ENCODE measurements around the gene SMPD3.

SMPD3 gene

DNA sequence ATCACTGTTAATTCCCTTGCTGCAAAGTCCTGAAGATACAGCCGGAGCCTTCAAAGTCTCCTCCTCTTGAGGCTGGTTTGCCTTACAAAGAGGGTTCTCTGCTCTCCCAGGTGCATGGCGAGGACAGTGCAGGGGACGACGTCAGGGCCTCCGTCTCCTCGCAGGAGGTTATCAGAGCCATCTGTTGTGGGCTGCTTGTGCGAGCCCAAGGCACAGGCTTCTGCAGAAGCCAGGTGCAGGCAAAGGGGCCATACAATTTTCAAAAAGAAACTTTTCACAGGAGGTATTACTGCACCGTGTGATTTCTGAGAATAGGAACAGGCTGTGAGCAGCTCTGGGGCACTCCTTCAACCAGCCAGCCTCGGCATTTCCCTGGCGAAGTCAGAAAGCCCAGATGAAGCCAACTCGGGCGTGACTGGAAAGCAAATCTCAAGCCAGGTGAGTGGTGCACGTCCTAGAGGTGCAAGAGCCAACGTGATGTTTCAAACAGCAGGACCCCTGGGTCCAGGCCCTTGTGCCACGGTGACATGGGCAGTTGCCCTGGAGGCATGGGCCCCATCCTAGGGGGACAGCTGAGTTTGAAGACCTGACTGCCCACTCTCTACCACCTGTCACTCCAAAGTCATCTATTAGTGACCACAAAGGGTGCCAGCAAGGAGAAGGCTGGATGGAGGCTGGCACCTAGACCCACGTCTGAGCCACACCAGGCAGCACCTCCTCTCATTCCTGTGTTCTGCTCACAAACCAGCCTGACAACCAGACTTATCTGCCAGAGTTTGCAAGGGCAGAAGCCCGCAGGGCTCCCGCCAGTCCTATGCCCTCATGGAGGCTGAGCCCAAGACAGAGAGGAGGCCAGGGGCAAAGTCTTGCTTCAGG, 68.6 kb downstream of the SMPD3 start:
- no peak for DNase-seq

DNA sequence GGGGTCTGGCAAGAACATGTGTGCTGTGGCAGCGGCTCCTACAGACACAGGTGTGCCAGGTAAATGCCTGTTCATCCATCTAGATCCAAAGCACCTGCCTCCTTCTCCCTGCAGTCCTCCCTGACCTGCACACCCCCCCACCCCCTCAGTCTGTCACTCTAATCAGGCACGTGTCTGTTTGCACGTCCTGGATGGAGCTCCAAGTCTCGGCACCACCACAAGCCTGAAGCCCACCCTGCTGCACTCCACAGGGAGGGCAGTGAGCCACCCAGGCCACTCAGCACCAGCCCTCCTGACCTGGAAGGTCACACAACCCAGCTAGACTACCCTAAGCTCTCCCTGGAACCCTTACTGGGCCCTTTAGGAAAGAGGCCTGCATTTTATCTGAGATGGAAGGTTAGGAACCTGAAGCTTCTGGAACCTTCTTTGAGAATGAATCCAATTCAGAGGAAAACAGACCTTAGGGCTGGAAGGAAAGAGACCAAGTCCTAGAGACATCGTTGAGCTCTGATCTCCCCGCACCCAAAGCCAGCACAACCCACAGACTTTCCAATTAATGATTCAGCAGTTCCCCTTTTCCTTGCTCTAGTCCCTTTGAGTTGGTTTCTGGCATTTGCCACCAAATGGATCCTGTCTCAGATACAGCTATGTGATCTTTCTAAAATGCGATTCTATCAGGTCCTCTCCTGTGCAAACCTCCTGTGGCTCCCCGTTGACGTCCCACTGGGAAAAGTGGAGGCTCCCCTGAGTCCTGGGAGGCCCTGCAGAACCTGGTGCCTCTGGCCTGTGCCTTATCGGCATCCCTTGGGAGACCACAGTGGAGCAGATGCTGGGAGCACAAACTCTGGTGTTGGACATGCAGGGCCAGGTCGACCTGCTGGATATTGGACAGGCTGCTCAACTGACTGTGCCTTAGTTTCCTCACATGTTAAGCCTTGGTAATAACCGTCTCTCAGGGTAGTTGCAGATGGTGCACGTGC, 69.6 kb downstream of the SMPD3 start:
- no peak for DNase-seq

GRCh38 chr16:68377667-68378393, 70.5 kb downstream of the SMPD3 start:
- DNase-seq: no peak

DNA sequence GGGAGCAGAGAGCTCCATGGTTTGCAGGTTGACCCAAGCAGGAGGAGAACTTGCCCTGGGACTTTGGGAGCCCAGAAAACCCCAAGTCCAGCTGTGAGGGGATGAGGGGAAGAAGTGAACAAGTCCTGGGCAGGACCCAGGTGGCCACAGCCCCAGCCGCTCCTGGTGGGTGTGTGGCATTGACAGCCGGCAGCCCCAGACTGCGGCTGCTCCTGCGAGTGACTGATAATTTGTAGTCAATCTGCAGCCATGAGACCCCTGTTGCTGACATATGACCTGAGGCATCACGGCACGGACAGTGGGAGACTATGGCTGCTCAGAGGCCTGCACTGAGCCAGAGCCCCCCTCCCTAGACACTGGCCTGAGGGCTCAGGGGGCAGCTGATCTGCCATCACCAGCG, 71.1 kb downstream of the SMPD3 start:
- DNase-seq: no peak

DNA sequence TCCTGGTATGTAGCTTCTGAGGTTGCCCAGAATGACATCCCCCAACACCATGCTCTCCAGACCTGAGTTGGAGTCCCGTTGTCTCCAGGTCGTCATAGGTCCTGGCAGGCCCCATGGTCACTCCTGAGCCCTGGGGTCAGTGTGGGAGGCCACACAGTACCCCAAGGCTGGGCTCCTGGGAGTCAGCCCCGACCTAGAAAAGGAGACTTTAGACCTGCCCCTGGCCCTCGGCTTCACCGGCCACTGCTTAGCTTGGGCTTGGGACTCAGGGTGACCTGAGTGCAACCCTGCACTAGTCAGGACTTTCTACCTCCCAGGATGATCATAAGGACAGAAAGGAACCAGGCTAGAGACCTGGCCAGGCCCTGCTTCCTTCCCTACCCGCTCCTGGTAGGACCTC, 71.7 kb downstream of the SMPD3 start:
- DNase-seq: no peak

DNA sequence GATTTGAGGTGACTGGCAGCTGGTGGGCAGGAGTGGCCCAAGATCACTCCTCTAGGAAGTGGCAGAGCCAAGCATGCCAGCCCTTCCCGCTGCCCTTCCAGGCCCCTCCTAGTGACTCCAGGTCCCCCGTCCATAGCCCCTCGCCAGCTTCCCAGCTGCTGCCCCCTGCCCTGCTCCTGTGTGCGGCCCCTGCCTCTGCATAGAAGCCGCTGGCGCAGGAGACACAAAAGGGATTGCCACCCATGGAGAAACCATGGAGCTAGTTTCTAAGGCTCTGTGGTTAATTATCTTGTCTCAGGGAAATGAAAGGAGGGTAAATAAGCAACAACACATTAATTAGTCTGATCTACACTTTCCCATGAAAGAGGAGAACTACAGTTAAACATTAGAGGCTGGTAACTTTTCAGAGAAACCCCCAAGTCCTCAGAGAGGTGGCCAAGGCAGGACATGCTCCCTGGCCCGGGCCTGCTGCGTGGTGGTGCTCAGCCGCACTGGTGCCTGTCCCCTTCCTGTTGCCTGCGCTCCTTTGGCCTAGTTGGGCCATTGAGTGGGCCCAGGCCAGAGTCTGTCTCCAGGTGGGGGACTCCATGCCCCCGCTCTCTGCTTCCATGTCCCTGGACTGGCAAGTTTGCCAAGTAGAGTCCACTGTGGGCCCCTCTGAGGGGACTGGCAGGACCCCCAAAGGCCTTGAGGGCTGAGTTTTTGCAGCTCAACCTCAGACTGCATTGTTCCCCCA, 72.3 kb downstream of the SMPD3 start:
- no peak for DNase-seq

DNA sequence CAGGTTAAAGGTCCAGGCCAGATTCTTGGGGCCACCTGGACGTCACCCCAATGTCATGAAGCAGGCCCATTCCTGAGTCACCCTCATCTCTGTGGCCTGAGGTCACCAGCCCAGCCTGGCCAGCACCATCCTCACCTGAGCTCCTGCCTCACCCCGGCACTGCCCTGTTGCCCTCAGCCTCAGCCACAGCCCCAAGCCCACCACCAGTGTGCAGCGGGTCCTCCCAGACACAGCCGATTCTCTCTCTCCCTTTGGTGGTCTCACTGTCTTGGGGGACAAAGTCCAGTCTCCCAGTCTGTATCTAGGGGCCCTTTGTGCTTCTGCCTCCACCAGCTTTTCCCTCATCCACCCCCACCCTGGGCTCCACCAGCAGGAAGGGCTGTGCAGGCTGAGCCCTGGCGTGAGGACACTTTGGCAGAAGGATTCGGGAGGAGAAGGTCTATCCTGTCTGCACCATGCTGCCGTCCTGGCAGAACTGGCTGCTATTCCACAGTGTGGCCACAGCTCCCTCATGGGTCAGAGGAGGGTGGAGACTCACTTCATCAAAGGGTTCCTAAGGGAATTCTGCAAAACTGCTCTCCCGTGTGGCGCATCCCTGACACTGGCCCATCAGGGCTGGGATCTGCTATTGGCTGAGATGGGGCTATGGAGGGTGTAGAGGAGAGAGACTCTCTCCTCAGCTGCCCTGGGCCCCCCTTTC, 73.2 kb downstream of the SMPD3 start:
- no peak for DNase-seq

- DNase-seq: no peak
These were observed 74.0 kb downstream of the SMPD3 start for GRCh38 chr16:68374246-68374805.

- DNase-seq: no peak
These were observed 74.6 kb downstream of the SMPD3 start for GRCh38 chr16:68373528-68374245.

DNA sequence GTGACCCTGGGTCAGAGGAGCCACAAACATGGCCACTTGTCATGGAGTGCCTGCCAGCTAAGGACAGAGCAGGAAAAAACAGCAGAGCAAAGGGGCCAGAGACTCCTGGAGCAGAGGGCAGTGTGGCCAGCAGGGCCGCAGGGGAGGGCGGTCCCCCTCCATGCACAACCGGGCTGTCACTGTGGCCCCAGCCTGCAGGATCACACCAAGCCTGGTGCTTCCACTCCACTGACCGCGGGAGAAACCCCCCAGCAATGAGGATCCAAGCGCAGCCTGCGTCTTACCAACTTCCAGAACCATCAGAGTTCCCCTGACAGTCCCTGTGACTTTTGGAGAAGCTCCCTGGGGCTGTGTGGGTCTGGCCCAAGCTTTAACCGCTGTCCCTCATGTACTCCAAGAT, 75.5 kb downstream of the SMPD3 start:
- DNase-seq: no peak

- no peak for DNase-seq
These were observed 76.0 kb downstream of the SMPD3 start for GRCh38 chr16:68372381-68372720.

- no peak for DNase-seq
These were observed 76.5 kb downstream of the SMPD3 start for GRCh38 chr16:68371706-68372380.

- no peak for DNase-seq
These were observed 77.0 kb downstream of the SMPD3 start for GRCh38 chr16:68371276-68371651.

- no peak for DNase-seq
These were observed 77.6 kb downstream of the SMPD3 start for GRCh38 chr16:68370581-68371275.

- no peak for DNase-seq
These were observed 78.4 kb downstream of the SMPD3 start for GRCh38 chr16:68369697-68370580.

DNA sequence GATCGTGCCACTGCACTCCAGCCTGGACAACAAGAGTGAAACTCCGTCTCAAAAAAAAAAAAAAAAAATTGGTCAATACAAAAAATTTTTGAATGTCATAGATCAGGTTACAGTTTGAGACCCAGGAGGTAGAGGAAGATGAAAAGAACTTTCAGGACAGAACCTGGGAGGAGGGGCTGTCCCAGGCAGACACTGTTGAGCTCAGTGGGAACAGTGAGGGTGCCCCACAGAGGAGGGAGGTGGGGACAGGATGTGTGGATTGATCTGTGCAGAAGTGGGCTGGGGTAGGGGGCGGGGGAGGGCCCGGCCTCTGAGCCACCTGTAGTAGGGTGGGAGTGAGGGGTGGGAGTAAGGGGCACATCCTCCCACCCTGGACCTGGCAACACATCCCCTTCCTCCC, 79.1 kb downstream of the SMPD3 start:
- no peak for DNase-seq

GRCh38 chr16:68368301-68368888, 79.9 kb downstream of the SMPD3 start:
- DNase-seq: no peak

DNA sequence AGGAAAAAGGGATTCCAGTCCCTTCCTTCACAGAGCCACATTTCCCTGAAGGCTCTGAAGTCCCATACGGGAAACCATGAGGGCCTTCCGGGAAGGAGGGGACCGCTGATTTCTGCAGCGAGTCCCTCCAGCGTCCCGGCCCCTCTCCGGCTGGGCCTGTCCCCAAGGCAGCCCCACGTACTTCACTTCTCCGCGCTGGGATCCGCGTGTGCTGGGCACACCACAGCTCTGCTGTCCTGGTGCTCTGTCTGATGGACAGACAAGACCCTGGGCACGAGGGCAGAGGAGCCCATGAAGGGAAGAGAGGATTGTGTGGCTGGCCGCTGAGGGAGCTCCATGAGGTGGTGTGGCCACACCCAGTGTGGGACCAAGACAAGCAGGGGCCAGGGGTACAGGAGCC, 80.4 kb downstream of the SMPD3 start:
- no peak for DNase-seq

Data from DMS 273 treated with DMSO at 0.1 percent for 48 hours (cell line).